K562 (cell line): ENCODE measurements around the gene EPB41L4B. TPM values are rescaled to one million over a fixed set of nuclear protein-coding genes. Genes with fewer than 3 reads are reported as not detected.

ENCODE experiments used
- ATAC-seq: fragments of 200-7000 bp; cut with Tn5 transposase; 3 replicates; pipeline ENCODE4 v1.9.1; 2020; ENCODE audit warnings: moderate library complexity
- BruUV-seq: library from RNA; stranded (reverse); fragments of 400-500 nt; replicated peaks from 2 replicates; lab custom pipeline; 2021; lab: Mats Ljungman, UMichigan
- CTCF ChIA-PET: fragments of 300-600 bp; formaldehyde crosslinking; extraction: SDS; loops from one replicate; lab custom pipeline; 2021; ENCODE audit warnings: low intra/inter-chr PET ratio; lab: Yijun Ruan, JAX
- POLR2A ChIA-PET: fragments of 300-600, 350-650 bp; sonication (Branson Sonifier 250); formaldehyde crosslinking; extraction: SDS; loops from one replicate; lab custom pipeline; 2021; ENCODE audit warnings: antibody characterized with exemption, inconsistent platforms; lab: Yijun Ruan, JAX
- DNase-seq, 4 experiments: peaks; one replicate each; pipeline versions ENCODE4 v3.0.0 to v3.0.0-alpha.2; 2011 to 2018; ENCODE audit warnings: low spot score in 3 of 4, mixed read lengths in 3 of 4; ENCODE audit errors: extremely low read depth in 1 of 4
- FAIRE-seq: peaks from 2 replicates; lab custom pipeline; 2011; peaks lifted over from hg19 to GRCh38; lab: Jason Lieb, UNC
- H2AFZ ChIP-seq: 2 replicates; pipeline ENCODE4 v1.6.0; 2011; ENCODE audit warnings: low read depth, low read length, control low read depth, inconsistent platforms
- H3K27ac ChIP-seq: fragments of 200-600 bp; 3 replicates; pipeline ENCODE4 v1.8.0; 2011; ENCODE audit warnings: low read depth, mild to moderate bottlenecking, control low read depth, inconsistent platforms, low read length, moderate library complexity, mixed read lengths; ENCODE audit errors: extremely low read depth
- H3K27me3 ChIP-seq, 2 experiments: fragments of 300-600 bp in 1 of 2; 2 replicates in 1 of 2; 3 replicates in 1 of 2; pipeline versions ENCODE4 v1.6.0 to v1.8.0; 2011; ENCODE audit warnings: inconsistent platforms in 2 of 2, low read length in 2 of 2, mild to moderate bottlenecking in 1 of 2, mixed read lengths in 1 of 2, moderate library complexity in 1 of 2; ENCODE audit not compliant: control insufficient read depth in 2 of 2, insufficient read depth in 2 of 2
- H3K36me3 ChIP-seq: fragments of 300-600 bp; 3 replicates; pipeline ENCODE4 v1.8.0; 2011; ENCODE audit warnings: mild to moderate bottlenecking, low read length, inconsistent platforms; ENCODE audit not compliant: control insufficient read depth, insufficient read depth
- H3K4me1 ChIP-seq, 2 experiments: fragments of 200-600 bp in 1 of 2; replicated peaks in 1 of 2; 2 replicates in 1 of 2; 3 replicates in 1 of 2; pipeline versions ENCODE4 v1.5.1 to v1.8.0; 2011; ENCODE audit warnings: inconsistent platforms in 2 of 2, low read length in 2 of 2, mild to moderate bottlenecking in 1 of 2, mixed read lengths in 1 of 2, moderate library complexity in 1 of 2; ENCODE audit not compliant: control insufficient read depth in 2 of 2, insufficient read depth in 2 of 2
- H3K4me2 ChIP-seq: 2 replicates; pipeline ENCODE4 v1.6.1; 2011; ENCODE audit warnings: low read length, control low read depth, inconsistent platforms, mixed read lengths; ENCODE audit not compliant: insufficient read depth
- H3K4me3 ChIP-seq: fragments of 200-600 bp; sonication (generic), shearing (Covaris generic); 2 replicates; pipeline ENCODE4 v1.5.1; 2016; ENCODE audit warnings: control low read depth, inconsistent platforms
- H3K79me2 ChIP-seq: fragments of 200-600 bp; 3 replicates; pipeline ENCODE4 v1.8.0; 2011; ENCODE audit warnings: low read length, inconsistent platforms; ENCODE audit not compliant: control insufficient read depth, insufficient read depth
- H3K9ac ChIP-seq, 2 experiments: 2 replicates each; pipeline versions ENCODE4 v1.6.0 to v1.6.1; 2011; ENCODE audit warnings: low read depth in 2 of 2, low read length in 2 of 2, control low read depth in 1 of 2, inconsistent platforms in 1 of 2, mild to moderate bottlenecking in 1 of 2, mixed read lengths in 1 of 2; ENCODE audit not compliant: insufficient read depth in 1 of 2
- H3K9me1 ChIP-seq: one replicate; pipeline ENCODE4 v1.6.0; 2011; ENCODE audit warnings: inconsistent platforms, mild to moderate bottlenecking, low read length, moderate library complexity; ENCODE audit not compliant: control insufficient read depth, insufficient read depth
- H3K9me3 ChIP-seq: replicated peaks from 2 replicates; pipeline ENCODE4 v1.5.1; 2011; ENCODE audit warnings: low read depth, low read length, inconsistent platforms; ENCODE audit not compliant: control insufficient read depth, insufficient read depth
- H4K20me1 ChIP-seq: replicated peaks from 2 replicates; pipeline ENCODE4 v1.6.1; 2011; ENCODE audit warnings: low read length, inconsistent platforms, mixed read lengths; ENCODE audit not compliant: control insufficient read depth, insufficient read depth
- DIDO1 ChIP-seq: fragments of 450-650 bp; IDR thresholded peaks from 2 replicates; pipeline ENCODE4 v1.6.1; 2016; ENCODE audit warnings: low read depth, missing biosample characterization, missing genetic modification characterization
- EP400 ChIP-seq: fragments of 450-650 bp; IDR thresholded peaks from 2 replicates; pipeline ENCODE4 v1.6.1; 2017; ENCODE audit warnings: antibody characterized with exemption, mild to moderate bottlenecking, moderate library complexity
- ESRRA ChIP-seq: fragments of 450-650 bp; IDR thresholded peaks from 2 replicates; pipeline ENCODE4 v1.6.1; 2014; ENCODE audit warnings: low read depth, mild to moderate bottlenecking, moderate library complexity, borderline replicate concordance
- KDM2B ChIP-seq: fragments of 250-450 bp; sonication (Bioruptor Pico); IDR thresholded peaks from 2 replicates; pipeline ENCODE4 v1.8.0; 2021; ENCODE audit warnings: mild to moderate bottlenecking, moderate library complexity
- ZNF174 ChIP-seq: fragments of 250-450 bp; sonication (Bioruptor Pico); IDR thresholded peaks from 2 replicates; pipeline ENCODE4 v1.4.0; 2020; ENCODE audit warnings: mild to moderate bottlenecking
- WGBS: fragments of 100-300 bp; shearing (Covaris generic); methylation state at CpG from one replicate; pipeline ENCODE4 v1.1.6; 2016; ENCODE audit warnings: low coverage, mixed read lengths; ENCODE audit not compliant: insufficient coverage; ENCODE audit errors: missing lambda C conversion rate; 5-methylcytosine and 5-hydroxymethylcytosine counted together
- in situ Hi-C: fragments of 300-500 bp; cut with MboI; formaldehyde crosslinking; loops from 4 replicates; pipeline ENCODE4 v1.15.0; 2018; ENCODE audit warnings: inconsistent platforms, mixed read lengths
- intact Hi-C: fragments of 100-400 bp; cut with micrococcal nuclease; formaldehyde crosslinking; loops from 2 replicates; pipeline ENCODE4 v1.14.2; 2022
- polyA plus RNA-seq, 8 experiments: library from polyadenylated mRNA; depleted of rRNA in 4 of 8; stranded (reverse) in 5 of 8; unstranded in 3 of 8; fragments of >200 nt; fragmentation: Nextera tagmentation in 2 of 8; fragmentation: Illumina TruSeq in 1 of 8; extraction: Ambion mirVana in 2 of 8; extraction: Trizol in 1 of 8; gene quantifications; 2 replicates each; pipeline versions ENCODE4 v1.2.1 to v1.2.3, GENCODE V29; 2011 to 2014; ENCODE audit warnings: inconsistent platforms in 1 of 8, missing spikeins in 1 of 8
- total RNA-seq, 7 experiments: library from RNA; depleted of rRNA in 6 of 7; stranded (reverse); fragments of >200 nt in 6 of 7; fragmentation: Illumina TruSeq in 2 of 7; extraction: Trizol in 2 of 7; gene quantifications; 2 replicates each; pipeline versions ENCODE4 v1.2.1 to v1.2.3, GENCODE V29; 2011 to 2021; ENCODE audit warnings: low replicate concordance in 1 of 7

EPB41L4B gene
- total and polyA plus RNA-seq, 9 of the 15 experiments (the other 6 are each of a cell fraction or from before 2014, with no cell fraction given), result 0.09 to 0.38 (median 0.21) TPM

DNA sequence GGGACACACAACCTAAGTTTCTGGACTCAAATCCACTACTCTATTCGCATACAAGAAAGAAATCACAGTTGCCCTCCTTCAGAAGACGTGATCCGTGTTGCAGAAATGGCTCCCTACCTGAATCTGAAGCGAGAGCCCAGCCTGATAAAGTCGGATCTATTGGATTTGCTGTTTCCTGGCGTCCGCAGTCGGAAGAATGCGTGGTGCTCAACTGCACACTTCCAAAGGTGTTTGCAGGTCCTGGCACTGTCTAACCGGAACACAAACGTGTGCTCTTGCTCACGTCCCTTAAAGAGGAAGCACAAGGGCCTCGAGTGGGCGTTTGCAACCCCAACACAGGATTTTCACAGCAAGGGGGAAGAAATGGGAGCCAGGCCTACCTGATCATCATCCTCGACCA is 65.5 kb downstream of the EPB41L4B start:
- no peak for DNase-seq
- Histone ChIP-seq H3K4me3 (no peak overlapping the region), H3K4me1 (peaks cover 0 to 2% of the 10 kb centered on the region in 2 experiments; a peak in 2 of 5 replicates), H3K9me1 (no peaks in the 10 kb centered on the region), H3K36me3 (no peaks in the 10 kb centered on the region), H3K79me2 (no peaks in the 10 kb centered on the region), H3K27ac (no peak overlapping the region), H3K27me3 (peaks cover 56 to 66% of the 10 kb centered on the region in 2 experiments), H3K9me3 (no peaks in the 10 kb centered on the region), H2AFZ (no peak overlapping the region), H3K4me2 (no peak overlapping the region), H4K20me1 (no peaks in the 10 kb centered on the region), H3K9ac (no peak overlapping the region)
- no peak for ATAC-seq
- no peak for FAIRE-seq
- no TSS peak for BruUV-seq
- WGBS, result 2% methylated on average over 15 of the region's 15 CpGs
- ChIA-PET CTCF (no interaction called here), POLR2A (no interaction called here)
- intact Hi-C loops (no loop called here), in situ Hi-C loops (no loop called here)
- no peak for TF ChIP-seq ESRRA
- no peak for TF ChIP-seq EP400
- no peak for TF ChIP-seq KDM2B (CRISPR knock-in tag)
- TF ChIP-seq DIDO1 (tag), result no peak

DNA sequence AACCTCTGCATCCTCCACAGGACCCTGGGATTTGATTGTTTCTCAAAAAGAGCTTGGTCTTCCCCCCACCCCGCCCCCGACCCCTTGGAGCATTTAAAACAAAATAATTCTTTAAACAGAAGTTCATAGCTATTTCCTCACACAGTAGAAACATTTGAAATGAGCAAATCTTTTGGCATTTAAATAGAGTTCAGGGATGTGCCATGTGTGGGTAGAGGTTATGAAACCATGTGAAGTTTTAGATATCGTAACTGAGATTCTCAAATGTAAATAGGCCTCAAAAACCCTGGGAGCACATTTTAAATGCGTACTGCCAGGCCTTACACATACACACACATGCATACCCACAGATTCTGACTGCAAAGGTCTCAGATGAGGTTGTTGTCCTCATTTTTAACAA is 66.5 kb downstream of the EPB41L4B start:
- H3K4me2 ChIP-seq, result no peak overlapping the region
- H3K4me1 ChIP-seq, result peaks cover 0 to 2% of the 10 kb centered on the region in 2 experiments; a peak in 2 of 5 replicates
- ChIA-PET CTCF (no interaction called here), POLR2A (interaction anchor here (0.6 kb wide), 1 partner anchor 93 kb away, joined by 3 read pairs; no protein-coding TSS in a partner anchor)
- intact Hi-C loops (no loop called here), in situ Hi-C loops (no loop called here)
- H3K36me3 ChIP-seq, result no peaks in the 10 kb centered on the region
- no peak overlapping the region for H3K4me3 ChIP-seq
- no peaks in the 10 kb centered on the region for H3K79me2 ChIP-seq
- H3K9ac ChIP-seq, result no peak overlapping the region
- DNase-seq (no peak), FAIRE-seq (no peak), ATAC-seq (no peak)
- H2AFZ ChIP-seq, result no peak overlapping the region
- H3K9me1 ChIP-seq, result no peaks in the 10 kb centered on the region
- peaks cover 55 to 66% of the 10 kb centered on the region in 2 experiments for H3K27me3 ChIP-seq
- 3% methylated on average over 3 of the region's 4 CpGs for WGBS
- H3K27ac ChIP-seq, result no peak overlapping the region
- no peaks in the 10 kb centered on the region for H4K20me1 ChIP-seq
- BruUV-seq, result no TSS peak
- no peak for TF ChIP-seq ZNF174 (CRISPR knock-in tag)
- H3K9me3 ChIP-seq, result no peaks in the 10 kb centered on the region
